ENCODE measurements around the gene JAK1. TPM values are rescaled to one million over a fixed set of nuclear protein-coding genes. Genes with fewer than 3 reads are reported as not detected.

The JAK1 gene
- total RNA-seq, 1 donor from 2014 or later, result 65.1 TPM

- no peak overlapping the region for H3K27ac Mint-ChIP-seq
- no peak overlapping the region for H3K4me3 Mint-ChIP-seq
- no peaks in the 10 kb centered on the region for H3K27me3 Mint-ChIP-seq (ENCODE audit: low read depth)
- no peak for DNase-seq (ENCODE audit: low spot score in 2 of 2, unreplicated experiment in 2 of 2)
- no peaks in the 10 kb centered on the region for H3K9me3 Mint-ChIP-seq
- H3K36me3 Mint-ChIP-seq, result no peaks in the 10 kb centered on the region
- no peak for TF ChIP-seq CTCF (IDR thresholded peaks at IDR 0.05; ENCODE audit: unreplicated experiment)
- no peaks in the 10 kb centered on the region for H3K4me1 Mint-ChIP-seq
Measured at GRCh38 chr1:64975740-64976139, 9.4 kb upstream of the JAK1 start.

GRCh38 chr1:64975127-64975526 lies 8.8 kb upstream of the JAK1 start:
- H3K36me3 Mint-ChIP-seq, result no peaks in the 10 kb centered on the region
- DNase-seq (ENCODE audit: low spot score in 2 of 2, unreplicated experiment in 2 of 2), result no peak
- TF ChIP-seq CTCF (IDR thresholded peaks at IDR 0.05; ENCODE audit: unreplicated experiment), result no peak
- no peak overlapping the region for H3K27ac Mint-ChIP-seq
- no peaks in the 10 kb centered on the region for H3K9me3 Mint-ChIP-seq
- no peak overlapping the region for H3K4me3 Mint-ChIP-seq
- H3K27me3 Mint-ChIP-seq (ENCODE audit: low read depth), result no peaks in the 10 kb centered on the region
- H3K4me1 Mint-ChIP-seq, result no peaks in the 10 kb centered on the region

GRCh38 chr1:64974288-64974825 lies 8.0 kb upstream of the JAK1 start:
- Mint-ChIP-seq H3K4me1 (peaks cover 2% of the 10 kb centered on the region), H3K36me3 (no peaks in the 10 kb centered on the region), H3K27me3 (ENCODE audit: low read depth) (no peaks in the 10 kb centered on the region), H3K27ac (no peak overlapping the region), H3K4me3 (no peak overlapping the region), H3K9me3 (no peaks in the 10 kb centered on the region)
- DNase-seq (ENCODE audit: low spot score in 2 of 2, unreplicated experiment in 2 of 2), result no peak
- no peak for TF ChIP-seq CTCF (IDR thresholded peaks at IDR 0.05; ENCODE audit: unreplicated experiment)

DNA sequence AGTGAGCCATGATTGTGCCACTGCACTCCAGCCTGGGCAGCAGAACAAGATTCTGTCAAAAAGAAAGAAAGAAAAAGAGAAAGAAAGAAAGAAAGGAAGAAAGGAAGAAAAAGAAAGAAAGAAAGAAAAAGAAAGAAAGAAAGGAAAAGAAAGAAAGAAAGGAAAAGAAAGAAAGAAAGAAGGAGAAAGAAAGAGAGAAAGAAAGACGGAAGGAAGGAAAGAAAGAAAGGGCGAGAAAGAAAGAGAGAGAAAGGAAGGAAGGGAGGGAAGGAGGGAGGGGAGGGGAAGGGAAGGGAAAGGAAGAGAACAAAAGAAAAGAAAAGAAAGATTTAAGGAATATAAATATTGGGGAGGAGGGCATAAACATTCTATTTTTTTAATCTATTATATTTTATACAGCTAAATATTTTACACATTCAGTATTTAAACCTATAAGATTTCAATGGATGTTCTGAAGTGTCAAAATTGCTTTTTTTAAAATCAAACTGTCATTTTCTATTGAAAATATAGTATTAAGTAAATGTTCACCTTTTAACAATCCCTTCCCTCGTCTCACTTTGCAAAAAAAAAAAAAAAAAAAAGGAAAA lies 6.8 kb upstream of the JAK1 start:
- Mint-ChIP-seq H3K4me3 (no peak overlapping the region), H3K27me3 (ENCODE audit: low read depth) (no peaks in the 10 kb centered on the region), H3K36me3 (no peaks in the 10 kb centered on the region), H3K9me3 (no peaks in the 10 kb centered on the region), H3K27ac (no peak overlapping the region), H3K4me1 (peaks cover 3% of the 10 kb centered on the region)
- no peak for DNase-seq (ENCODE audit: low spot score in 2 of 2, unreplicated experiment in 2 of 2)
- no peak for TF ChIP-seq CTCF (IDR thresholded peaks at IDR 0.05; ENCODE audit: unreplicated experiment)

DNA sequence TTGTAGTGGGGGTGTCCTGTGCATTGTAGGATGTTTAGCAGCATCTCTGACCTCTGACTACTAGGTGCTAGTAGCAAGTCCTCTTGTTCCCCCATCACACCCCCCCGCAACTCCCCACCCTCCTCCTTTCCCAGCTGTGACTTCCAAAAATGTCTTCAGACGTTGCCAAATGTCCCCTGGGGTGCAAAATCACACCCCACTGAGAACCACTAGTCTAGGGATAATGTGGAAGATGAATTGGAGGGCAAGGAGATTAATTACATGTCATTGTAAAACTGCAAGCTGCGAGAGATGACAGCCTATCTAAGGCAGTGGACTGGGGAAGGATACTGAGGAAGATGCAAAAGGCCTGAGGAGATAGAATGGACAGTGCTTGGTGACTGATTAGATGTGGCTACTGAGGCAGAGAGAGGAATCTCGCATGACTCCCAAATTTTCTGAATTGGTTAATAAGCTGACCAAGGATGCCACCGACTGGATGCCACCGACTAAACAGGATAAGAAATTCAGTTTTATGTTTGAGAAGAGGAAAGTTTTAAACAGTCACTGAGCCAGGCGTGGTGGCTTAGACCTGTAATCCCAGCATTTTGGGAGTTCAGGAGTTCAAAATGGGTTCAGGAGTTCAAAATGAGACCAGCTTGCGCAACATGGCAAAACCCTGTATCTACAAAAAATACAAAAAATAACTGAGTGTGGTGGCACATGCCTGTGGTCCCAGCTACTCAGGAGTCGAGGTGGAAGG lies 3.1 kb upstream of the JAK1 start:
- TF ChIP-seq CTCF (IDR thresholded peaks at IDR 0.05; ENCODE audit: unreplicated experiment), result no peak
- no peak overlapping the region for H3K4me3 Mint-ChIP-seq
- DNase-seq (ENCODE audit: low spot score in 2 of 2, unreplicated experiment in 2 of 2), result no peak
- peaks cover 19% of the 10 kb centered on the region for H3K4me1 Mint-ChIP-seq
- no peak overlapping the region for H3K27ac Mint-ChIP-seq
- no peaks in the 10 kb centered on the region for H3K9me3 Mint-ChIP-seq
- no peaks in the 10 kb centered on the region for H3K27me3 Mint-ChIP-seq (ENCODE audit: low read depth)
- H3K36me3 Mint-ChIP-seq, result no peaks in the 10 kb centered on the region
